Measurements from ENCODE around the gene TTC23.
A peak's percentile ranks its signal among the peaks of the same experiment; 100 is the strongest.
"Not testable (repeated sequence)": the region's sequence is repeated elsewhere in the genome, so short reads cannot be mapped to it uniquely, and the experiment has no call there.

The TTC23 gene

DNA sequence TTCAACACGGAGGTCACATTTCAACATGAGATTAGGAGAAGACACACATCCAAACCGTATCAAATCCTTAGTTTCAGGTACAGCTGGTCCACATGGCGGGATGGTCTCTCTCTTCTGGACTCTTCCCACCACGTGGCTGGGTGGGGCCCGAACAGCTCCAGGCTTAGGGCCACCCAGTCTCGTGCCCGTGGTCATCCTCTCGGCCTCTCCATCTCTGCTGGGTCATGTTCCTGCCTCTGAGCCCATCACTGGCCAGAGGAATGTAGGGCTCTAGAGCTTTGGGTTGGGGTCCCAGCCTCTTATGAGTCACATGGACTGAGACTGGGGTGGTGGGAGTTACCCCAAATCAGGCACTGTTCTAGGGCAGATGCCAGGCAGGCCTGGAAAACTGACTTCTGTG is 132.3 kb downstream of the TTC23 start:
- DNase-seq, result no peak
- TF ChIP-seq GATA1 (IDR thresholded peaks at IDR 0.05; ENCODE audit: low read depth, low read length) (no peak), POLR2A (IDR thresholded peaks at IDR 0.05; ENCODE audit: low read length) (no peak)

- no peak for DNase-seq
- TF ChIP-seq POLR2A (IDR thresholded peaks at IDR 0.05; ENCODE audit: low read length) (no peak), GATA1 (IDR thresholded peaks at IDR 0.05; ENCODE audit: low read depth, low read length) (no peak)
These were observed 133.8 kb downstream of the TTC23 start for GRCh38 chr15:99115300-99116215.

GRCh38 chr15:99114511-99115299 is 134.7 kb downstream of the TTC23 start:
- DNase-seq, result no peak
- TF ChIP-seq GATA1 (IDR thresholded peaks at IDR 0.05; ENCODE audit: low read depth, low read length) (no peak), POLR2A (IDR thresholded peaks at IDR 0.05; ENCODE audit: low read length) (no peak)

- TF ChIP-seq POLR2A (IDR thresholded peaks at IDR 0.05; ENCODE audit: low read length) (no peak), GATA1 (IDR thresholded peaks at IDR 0.05; ENCODE audit: low read depth, low read length) (no peak)
- no peak for DNase-seq
These were observed 135.7 kb downstream of the TTC23 start for GRCh38 chr15:99113547-99114271.

DNA sequence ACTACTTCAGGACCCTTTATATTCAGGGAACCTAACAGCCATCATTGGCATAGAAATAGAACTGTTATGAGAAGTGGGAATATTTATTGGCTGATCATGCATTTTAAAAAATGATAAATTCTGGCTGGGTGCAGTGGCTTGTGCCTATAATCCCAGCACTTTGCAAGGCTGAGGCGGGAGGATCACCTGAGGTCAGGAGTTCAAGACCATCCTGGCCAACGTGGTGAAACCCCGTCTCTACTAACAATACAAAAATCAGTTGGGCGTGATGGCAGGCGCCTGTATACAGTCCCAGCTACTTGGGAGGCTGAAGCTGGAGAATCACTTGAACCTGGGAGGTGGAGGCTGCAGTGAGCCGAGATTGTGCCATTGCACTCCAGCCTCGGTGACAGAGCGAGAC is 137.7 kb downstream of the TTC23 start:
- DNase-seq, result not testable (repeated sequence)

DNA sequence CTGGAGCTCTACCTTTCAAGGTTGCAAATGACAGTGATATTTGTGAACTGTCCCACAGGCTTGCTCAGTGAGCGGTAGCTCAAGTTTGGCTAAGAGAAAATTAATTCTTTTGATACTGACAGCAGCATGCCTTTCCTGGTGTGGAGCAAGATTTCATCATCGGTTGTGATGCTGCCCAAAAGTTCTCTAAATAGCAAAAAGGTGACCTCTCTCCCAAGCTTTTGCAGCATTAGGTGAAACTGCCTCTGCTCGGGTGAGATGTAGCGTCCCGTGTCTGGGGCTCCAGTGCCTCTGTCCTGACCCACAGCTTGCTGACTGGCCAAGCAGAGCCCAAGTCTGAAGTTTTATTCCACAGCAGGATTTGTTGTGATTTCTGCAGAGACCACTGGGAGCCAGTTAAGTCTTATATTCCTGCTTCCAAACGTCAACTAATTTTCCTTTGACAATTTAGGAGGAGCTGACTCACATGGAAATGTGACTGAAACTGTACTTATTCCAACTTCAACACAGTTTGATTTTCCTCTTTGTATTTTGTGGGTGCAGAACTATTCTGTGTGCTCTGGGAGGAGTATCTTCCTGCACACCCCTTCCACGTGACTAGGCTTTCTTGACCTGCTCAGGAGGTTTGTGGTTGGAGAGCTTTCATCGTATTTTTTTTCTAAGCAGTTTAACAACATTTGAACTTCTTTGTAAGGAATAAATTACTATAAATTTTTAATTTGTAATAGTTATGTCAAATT is 138.6 kb downstream of the TTC23 start:
- TF ChIP-seq POLR2A (IDR thresholded peaks at IDR 0.05; ENCODE audit: low read length), result no peak
- no peak for TF ChIP-seq GATA1 (IDR thresholded peaks at IDR 0.05; ENCODE audit: low read depth, low read length)
- DNase-seq, result no peak

- DNase-seq, result no peak
- no peak for TF ChIP-seq GATA1 (IDR thresholded peaks at IDR 0.05; ENCODE audit: low read depth, low read length)
- no peak for TF ChIP-seq POLR2A (IDR thresholded peaks at IDR 0.05; ENCODE audit: low read length)
These were observed 139.3 kb downstream of the TTC23 start for GRCh38 chr15:99110093-99110492.

DNA sequence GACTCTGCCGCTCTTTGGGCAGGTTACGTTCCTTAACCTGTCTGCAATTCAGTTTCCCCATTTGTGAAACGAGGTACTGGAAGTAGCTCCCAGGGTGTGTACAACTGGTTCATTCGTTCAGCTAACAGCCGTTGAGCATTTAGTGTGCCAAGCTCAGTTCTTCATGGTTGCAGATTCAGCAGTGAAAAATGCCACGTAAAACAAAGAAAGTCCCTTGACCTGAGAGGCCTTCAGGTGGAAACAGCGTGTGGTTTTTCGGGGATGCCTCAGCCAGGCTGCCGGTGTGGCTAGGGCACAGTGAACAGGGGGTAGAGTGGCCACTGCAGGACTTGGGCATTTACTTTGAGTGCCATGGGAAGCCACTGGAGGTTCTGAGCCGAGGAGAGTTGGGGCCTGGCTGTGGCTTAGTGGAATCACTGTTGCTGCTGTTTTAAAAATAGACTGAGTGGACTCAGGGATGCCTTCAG is 139.8 kb downstream of the TTC23 start:
- no peak for DNase-seq
- no peak for TF ChIP-seq GATA1 (IDR thresholded peaks at IDR 0.05; ENCODE audit: low read depth, low read length)
- no peak for TF ChIP-seq POLR2A (IDR thresholded peaks at IDR 0.05; ENCODE audit: low read length)

- DNase-seq, result no peak
- no peak for TF ChIP-seq POLR2A (IDR thresholded peaks at IDR 0.05; ENCODE audit: low read length)
These were observed 140.4 kb downstream of the TTC23 start for GRCh38 chr15:99108993-99109392.

DNA sequence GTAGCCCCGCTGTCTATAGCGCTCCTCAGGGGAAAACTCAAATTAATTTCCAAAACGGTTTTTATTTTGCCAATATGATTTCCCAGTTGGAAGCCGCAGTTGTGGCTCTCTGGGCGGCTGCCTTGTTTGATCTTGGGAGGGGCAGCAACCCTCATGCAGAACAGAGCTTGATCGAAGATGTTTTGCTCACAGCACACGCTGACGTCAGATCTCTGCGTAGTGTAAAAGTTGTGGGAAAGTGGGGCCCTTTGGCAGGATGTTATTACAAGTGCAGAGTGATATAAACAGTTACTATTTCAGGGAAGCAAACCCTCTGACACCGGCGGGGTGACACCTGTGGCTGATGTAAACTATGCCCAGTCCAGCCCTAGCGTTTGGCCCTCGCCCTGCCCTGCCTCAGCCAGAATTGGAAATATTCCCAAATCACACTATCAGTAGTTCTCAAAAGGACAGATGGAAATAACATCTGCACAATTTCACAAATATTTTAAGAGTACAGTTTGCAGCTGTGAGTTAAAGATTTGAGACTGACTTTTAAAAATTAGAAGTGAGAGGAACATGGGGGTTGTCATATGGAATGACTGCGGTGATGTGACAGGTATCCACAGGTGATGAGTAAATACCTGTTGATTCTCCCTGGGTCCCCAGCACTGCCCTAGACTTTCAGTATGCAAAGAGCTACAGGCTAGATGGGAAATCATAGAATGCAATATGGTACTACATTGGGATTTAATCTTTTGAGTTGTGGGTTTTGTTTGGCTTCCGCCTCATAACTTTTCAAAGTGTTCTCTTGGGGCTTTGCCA is 142.8 kb downstream of the TTC23 start:
- TF ChIP-seq GATA1 (IDR thresholded peaks at IDR 0.05; ENCODE audit: low read depth, low read length) (no peak), POLR2A (IDR thresholded peaks at IDR 0.05; ENCODE audit: low read length) (no peak)
- no peak for DNase-seq

- TF ChIP-seq POLR2A (IDR thresholded peaks at IDR 0.05; ENCODE audit: low read length), result no peak
- TF ChIP-seq GATA1 (IDR thresholded peaks at IDR 0.05; ENCODE audit: low read depth, low read length), result no peak
- peak; percentile 36 to 51 for DNase-seq
These were observed 143.7 kb downstream of the TTC23 start for GRCh38 chr15:99105514-99106341.

Measured in erythroblast (primary cell).